OCI-LY7 (cell line): ENCODE results near the gene HSD17B3. TPM values are rescaled to one million over a fixed set of nuclear protein-coding genes. Genes with fewer than 3 reads are reported as not detected.

Source experiments
- BruUV-seq: library from RNA; stranded (reverse); fragments of 400-500 nt; replicated peaks from 2 replicates; lab custom pipeline; 2021; lab: Mats Ljungman, UMichigan
- CTCF ChIA-PET: fragments of 300-600 bp; sonication (Branson Sonifier 250); formaldehyde crosslinking; loops from one replicate; lab custom pipeline; 2022; ENCODE audit warnings: antibody characterized with exemption; ENCODE audit not compliant: unreplicated experiment; lab: Charles Lee
- POLR2A ChIA-PET: fragments of 300-600 bp; sonication (Branson Sonifier 250); formaldehyde crosslinking; loops from one replicate; lab custom pipeline; 2022; ENCODE audit warnings: antibody characterized with exemption; lab: Charles Lee
- DNase-seq: peaks from one replicate; pipeline ENCODE4 v3.0.0-alpha.2; 2015; ENCODE audit warnings: low spot score
- H2AFZ ChIP-seq: fragments of 200-600 bp; sonication (generic), shearing (Covaris generic); 2 replicates; pipeline ENCODE4 v1.6.1; 2014; ENCODE audit warnings: mild to moderate bottlenecking, antibody characterized with exemption, low read length, moderate library complexity
- H3K27ac ChIP-seq: fragments of 200-600 bp; sonication (generic); 2 replicates; pipeline ENCODE4 v1.5.1; 2014; ENCODE audit warnings: mixed run types, low read depth, mild to moderate bottlenecking, moderate library complexity, low read length, inconsistent platforms; ENCODE audit not compliant: poor library complexity, severe bottlenecking
- H3K36me3 ChIP-seq: fragments of 200-600 bp; sonication (generic); 2 replicates; pipeline ENCODE4 v1.6.1; 2014; ENCODE audit warnings: mild to moderate bottlenecking, antibody characterized with exemption, low read length, moderate library complexity, mixed read lengths; ENCODE audit not compliant: insufficient read depth
- H3K4me1 ChIP-seq: fragments of 200-600 bp; sonication (generic); 2 replicates; pipeline ENCODE4 v1.5.1; 2014; ENCODE audit warnings: mild to moderate bottlenecking, low read length; ENCODE audit not compliant: insufficient read depth, poor library complexity, severe bottlenecking
- H3K4me2 ChIP-seq: fragments of 200-600 bp; sonication (generic); 2 replicates; pipeline ENCODE4 v1.6.1; 2014; ENCODE audit warnings: mild to moderate bottlenecking, low read length
- H3K4me3 ChIP-seq: fragments of 200-600 bp; sonication (generic); 2 replicates; pipeline ENCODE4 v1.5.1; 2014; ENCODE audit warnings: mild to moderate bottlenecking, low read depth, low read length; ENCODE audit not compliant: poor library complexity, severe bottlenecking
- H3K79me2 ChIP-seq: fragments of 200-600 bp; sonication (generic); 2 replicates; pipeline ENCODE4 v1.6.1; 2016; ENCODE audit warnings: low read depth, mild to moderate bottlenecking, low read length, moderate library complexity, mixed read lengths; ENCODE audit not compliant: insufficient read depth
- H3K9me2 ChIP-seq: fragments of 200-600 bp; sonication (generic); 2 replicates; pipeline ENCODE4 v1.6.1; 2016; ENCODE audit warnings: mild to moderate bottlenecking, low read length, mixed read lengths; ENCODE audit not compliant: insufficient read depth
- H3K9me3 ChIP-seq: fragments of 200-600 bp; sonication (generic); 2 replicates; pipeline ENCODE4 v1.6.1; 2014; ENCODE audit warnings: mild to moderate bottlenecking, mixed run types, low read length, mixed read lengths
- H4K20me1 ChIP-seq: fragments of 200-600 bp; sonication (generic); 2 replicates; pipeline ENCODE4 v1.6.1; 2014; ENCODE audit warnings: mild to moderate bottlenecking, antibody characterized with exemption, low read length, moderate library complexity, mixed read lengths; ENCODE audit not compliant: insufficient read depth
- CTCF ChIP-seq: fragments of 200-600 bp; sonication (generic); conservative IDR thresholded peaks from 2 replicates; pipeline ENCODE4 v1.5.1; 2014; ENCODE audit warnings: mild to moderate bottlenecking, antibody characterized with exemption, low read length, moderate library complexity, mixed read lengths
- EZH2phosphoT487 ChIP-seq: fragments of 200-600 bp; sonication (generic); IDR thresholded peaks from 2 replicates; pipeline ENCODE4 v1.6.1; 2018; ENCODE audit warnings: low read depth, borderline replicate concordance, mild to moderate bottlenecking, mixed run types, antibody characterized with exemption, low read length, moderate library complexity, mixed read lengths
- intact Hi-C: fragments of 100-400 bp; cut with micrococcal nuclease; formaldehyde crosslinking; loops from one replicate; pipeline ENCODE4 v1.10.0; 2022; ENCODE audit not compliant: unreplicated experiment
- total RNA-seq, 2 experiments: library from RNA; depleted of rRNA in 1 of 2; stranded (reverse); fragments of >200 nt in 1 of 2; shearing (Covaris generic) in 1 of 2; gene quantifications; 2 replicates each; pipeline ENCODE4 v1.2.3, GENCODE V29; 2014 to 2022

HSD17B3 gene
- total RNA-seq, 2 experiments from 2014 or later, result not detected

- no peak overlapping the region for H3K4me2 ChIP-seq
- no peaks in the 10 kb centered on the region for H3K4me1 ChIP-seq
- DNase-seq, result no peak
- no peaks in the 10 kb centered on the region for H3K9me3 ChIP-seq
- BruUV-seq, result no TSS peak
- intact Hi-C loops, result no loop called here
- no peak overlapping the region for H3K4me3 ChIP-seq
- TF ChIP-seq CTCF, result no peak
- no peak for TF ChIP-seq EZH2phosphoT487
- no peaks in the 10 kb centered on the region for H3K79me2 ChIP-seq
- no peaks in the 10 kb centered on the region for H3K9me2 ChIP-seq
- POLR2A ChIA-PET, result no interaction called here
- H4K20me1 ChIP-seq, result no peaks in the 10 kb centered on the region
- H3K27ac ChIP-seq, result no peak overlapping the region
- no peaks in the 10 kb centered on the region for H3K36me3 ChIP-seq
- no peak overlapping the region for H2AFZ ChIP-seq
- CTCF ChIA-PET, result no interaction called here
Observed at GRCh38 chr9:96188571-96188970, 113.4 kb downstream of the HSD17B3 start.

- intact Hi-C loops, result no loop called here
- Histone ChIP-seq H3K9me3 (no peaks in the 10 kb centered on the region), H4K20me1 (no peaks in the 10 kb centered on the region), H3K4me1 (no peaks in the 10 kb centered on the region), H2AFZ (no peak overlapping the region), H3K79me2 (no peaks in the 10 kb centered on the region), H3K4me2 (no peak overlapping the region), H3K27ac (no peak overlapping the region), H3K36me3 (no peaks in the 10 kb centered on the region), H3K4me3 (no peak overlapping the region), H3K9me2 (no peaks in the 10 kb centered on the region)
- POLR2A ChIA-PET, result no interaction called here
- BruUV-seq, result no TSS peak
- TF ChIP-seq EZH2phosphoT487 (no peak), CTCF (no peak)
- CTCF ChIA-PET, result no interaction called here
- no peak for DNase-seq
Observed at GRCh38 chr9:96187151-96187555, 114.8 kb downstream of the HSD17B3 start.

GRCh38 chr9:96186591-96187011 is 115.4 kb downstream of the HSD17B3 start:
- DNase-seq, result no peak
- TF ChIP-seq EZH2phosphoT487 (no peak), CTCF (no peak)
- no TSS peak for BruUV-seq
- H3K4me3 ChIP-seq, result no peak overlapping the region
- no peaks in the 10 kb centered on the region for H3K79me2 ChIP-seq
- H2AFZ ChIP-seq, result no peak overlapping the region
- H4K20me1 ChIP-seq, result no peaks in the 10 kb centered on the region
- H3K27ac ChIP-seq, result no peak overlapping the region
- POLR2A ChIA-PET, result no interaction called here
- CTCF ChIA-PET, result no interaction called here
- intact Hi-C loops, result no loop called here
- no peaks in the 10 kb centered on the region for H3K36me3 ChIP-seq
- no peaks in the 10 kb centered on the region for H3K9me3 ChIP-seq
- H3K4me1 ChIP-seq, result no peaks in the 10 kb centered on the region
- no peaks in the 10 kb centered on the region for H3K9me2 ChIP-seq
- no peak overlapping the region for H3K4me2 ChIP-seq
